Activated CD8-positive, alpha-beta memory T cell treated with anti-CD3 and anti-CD28 coated beads for 1 hour (primary cell): ENCODE data around the gene BCL3.
"Not testable (repeated sequence)": the region's sequence is repeated elsewhere in the genome, so short reads cannot be mapped to it uniquely, and the experiment has no call there.

Experiments used
- DNase-seq, 2 donors: peaks; one replicate each; pipeline ENCODE4 v3.0.0-alpha.2; 2020; ENCODE audit warnings: low read depth in 1 of 2; ENCODE audit errors: extremely low read depth in 1 of 2

The BCL3 gene

DNA sequence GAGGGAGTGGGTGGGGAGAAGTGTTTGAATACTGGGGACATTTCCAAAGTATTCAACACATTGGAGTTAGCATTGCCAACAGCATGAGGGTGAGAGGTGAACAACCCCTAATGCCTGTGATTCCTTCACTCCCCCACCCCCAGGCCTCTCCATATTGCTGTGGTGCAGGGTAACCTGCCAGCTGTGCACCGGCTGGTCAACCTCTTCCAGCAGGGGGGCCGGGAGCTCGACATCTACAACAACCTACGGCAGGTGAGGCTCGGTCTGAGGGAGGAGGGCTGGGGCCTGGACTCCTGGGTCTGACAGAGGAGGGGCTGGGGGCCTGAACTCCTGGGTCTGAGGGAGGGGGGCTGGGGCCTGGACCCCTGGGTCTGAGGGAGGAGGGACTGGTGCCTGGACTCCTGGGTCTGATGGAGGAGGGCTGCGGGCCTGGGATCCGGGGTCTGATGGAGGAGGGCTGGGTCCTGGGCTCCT, 7.6 kb downstream of the BCL3 start:
- no peak for DNase-seq

DNA sequence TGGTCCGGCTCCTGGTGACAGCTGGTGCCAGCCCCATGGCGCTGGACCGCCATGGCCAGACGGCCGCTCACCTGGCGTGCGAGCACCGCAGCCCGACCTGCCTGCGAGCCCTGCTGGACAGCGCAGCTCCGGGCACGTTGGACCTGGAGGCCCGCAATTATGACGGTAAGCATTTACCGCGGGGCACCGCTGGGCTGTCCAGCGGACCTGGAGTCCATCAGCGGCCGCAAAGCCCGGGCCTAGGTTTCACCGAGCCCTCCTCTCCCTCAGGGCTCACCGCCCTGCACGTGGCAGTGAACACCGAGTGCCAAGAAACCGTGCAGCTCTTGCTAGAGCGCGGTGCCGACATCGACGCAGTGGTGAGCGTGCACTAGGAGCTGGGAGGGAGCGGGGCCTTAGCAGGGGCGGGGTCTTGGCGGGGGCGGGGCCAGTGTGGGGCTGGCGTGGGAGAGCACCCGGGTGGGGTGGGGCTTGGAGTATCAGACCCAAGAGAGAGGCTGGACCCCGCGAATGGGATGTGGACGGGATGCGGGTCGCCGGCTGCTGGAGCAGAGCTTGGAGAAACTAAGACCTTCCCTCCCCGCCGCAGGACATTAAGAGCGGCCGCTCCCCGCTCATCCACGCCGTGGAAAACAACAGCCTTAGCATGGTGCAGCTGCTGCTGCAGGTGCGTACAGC, 8.7 kb downstream of the BCL3 start:
- DNase-seq = no peak

DNA sequence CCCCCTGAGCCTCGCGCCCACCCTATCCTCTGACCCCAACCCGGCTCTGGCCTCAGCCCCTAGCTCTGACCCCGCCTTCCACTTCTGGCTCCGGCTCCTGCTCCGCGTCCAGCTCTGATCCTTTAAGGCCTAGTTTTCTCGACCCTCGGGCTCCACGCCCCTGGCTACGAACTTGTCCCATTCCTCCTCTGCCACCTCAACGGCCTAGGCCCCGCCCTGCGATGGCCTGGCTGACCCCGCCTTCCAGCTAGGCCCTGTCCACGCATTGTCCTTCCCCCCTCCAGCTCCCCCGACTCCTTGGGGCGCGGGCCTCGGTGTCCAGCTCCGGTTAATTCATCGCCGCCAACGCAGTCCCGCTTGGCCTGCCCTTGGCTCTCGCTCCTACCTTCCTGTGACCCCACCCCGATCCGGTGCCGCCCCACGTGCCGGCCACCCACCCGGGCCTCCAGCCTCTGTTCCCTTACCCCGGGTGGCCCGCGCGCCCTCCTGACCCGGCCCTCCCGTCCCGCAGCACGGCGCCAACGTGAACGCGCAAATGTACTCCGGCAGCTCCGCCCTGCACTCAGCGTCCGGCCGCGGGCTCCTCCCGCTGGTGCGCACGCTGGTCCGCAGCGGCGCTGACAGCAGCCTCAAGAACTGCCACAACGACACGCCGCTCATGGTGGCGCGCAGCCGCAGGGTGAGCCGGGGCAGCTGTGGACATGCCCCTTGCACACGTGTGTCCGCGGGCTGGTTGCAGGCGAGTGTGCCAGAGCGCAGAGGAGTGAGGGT, 9.4 kb downstream of the BCL3 start:
- DNase-seq = no peak

DNA sequence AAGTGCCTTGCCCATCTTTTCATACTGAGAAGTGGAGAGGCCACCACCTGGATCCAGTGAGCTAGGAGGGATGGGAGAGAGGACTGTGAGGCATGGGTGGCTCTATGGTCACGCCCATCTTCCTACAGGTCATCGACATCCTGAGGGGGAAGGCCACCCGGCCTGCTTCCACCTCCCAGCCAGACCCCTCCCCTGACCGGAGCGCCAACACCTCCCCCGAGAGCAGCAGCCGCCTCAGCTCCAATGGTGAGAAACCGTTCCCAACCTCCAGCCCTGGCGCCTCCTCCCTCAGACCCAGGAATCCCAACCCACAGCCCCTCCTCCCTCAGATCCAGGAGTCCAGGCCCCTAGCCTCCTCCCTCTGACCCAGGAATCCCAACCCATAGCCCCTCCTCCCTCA, 10.1 kb downstream of the BCL3 start:
- no peak for DNase-seq

DNA sequence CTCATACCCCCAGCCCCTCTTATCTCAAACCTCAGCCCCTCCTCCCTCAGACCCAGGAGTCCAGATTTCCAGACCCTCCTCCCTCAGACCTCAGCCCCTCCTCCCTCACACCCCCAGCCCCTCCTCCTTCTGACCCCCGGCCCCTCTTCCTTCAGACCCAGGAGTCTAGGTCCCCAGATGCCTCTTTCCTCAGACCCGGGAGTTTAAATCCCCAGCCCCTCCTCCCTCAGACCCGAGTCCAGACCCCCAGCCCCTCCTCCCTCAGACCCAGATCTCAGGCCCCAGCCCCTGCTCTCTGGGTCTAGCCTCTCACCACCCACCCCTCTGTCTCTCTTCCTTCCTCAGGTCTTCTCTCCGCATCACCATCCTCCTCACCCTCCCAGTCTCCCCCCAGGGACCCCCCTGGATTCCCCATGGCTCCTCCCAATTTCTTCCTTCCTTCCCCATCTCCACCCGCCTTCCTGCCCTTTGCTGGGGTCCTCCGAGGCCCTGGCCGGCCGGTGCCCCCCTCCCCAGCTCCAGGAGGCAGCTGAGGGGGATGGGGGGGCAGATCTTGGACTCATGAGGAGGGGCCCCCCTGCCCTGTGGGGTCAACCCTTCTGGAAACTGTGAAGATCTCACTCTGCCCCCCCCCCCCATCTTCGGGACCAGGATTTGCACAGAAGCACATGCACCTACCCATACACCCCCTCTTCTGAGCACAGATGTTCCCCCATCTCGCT, 10.7 kb downstream of the BCL3 start:
- DNase-seq = no peak

DNA sequence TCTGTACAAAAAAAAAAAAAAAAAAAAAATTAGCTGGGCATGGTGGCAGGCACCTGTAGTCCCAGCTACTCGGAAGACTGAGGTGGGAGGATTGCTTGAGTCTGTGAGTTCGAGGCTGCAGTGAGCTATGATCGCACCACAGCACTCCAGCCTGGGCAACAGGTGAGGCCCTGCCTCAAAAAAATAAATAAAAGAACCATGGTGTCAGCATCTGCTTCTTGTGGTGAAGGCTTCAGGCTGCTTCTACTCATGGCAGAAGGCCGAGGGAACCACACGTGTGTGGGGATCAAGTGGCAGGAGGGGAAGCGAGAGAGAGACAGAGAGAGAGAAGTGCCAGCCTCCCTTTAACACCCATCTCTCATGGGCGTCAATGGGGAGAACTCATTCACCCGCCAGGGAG, 13.5 kb downstream of the BCL3 start:
- no peak for DNase-seq

DNA sequence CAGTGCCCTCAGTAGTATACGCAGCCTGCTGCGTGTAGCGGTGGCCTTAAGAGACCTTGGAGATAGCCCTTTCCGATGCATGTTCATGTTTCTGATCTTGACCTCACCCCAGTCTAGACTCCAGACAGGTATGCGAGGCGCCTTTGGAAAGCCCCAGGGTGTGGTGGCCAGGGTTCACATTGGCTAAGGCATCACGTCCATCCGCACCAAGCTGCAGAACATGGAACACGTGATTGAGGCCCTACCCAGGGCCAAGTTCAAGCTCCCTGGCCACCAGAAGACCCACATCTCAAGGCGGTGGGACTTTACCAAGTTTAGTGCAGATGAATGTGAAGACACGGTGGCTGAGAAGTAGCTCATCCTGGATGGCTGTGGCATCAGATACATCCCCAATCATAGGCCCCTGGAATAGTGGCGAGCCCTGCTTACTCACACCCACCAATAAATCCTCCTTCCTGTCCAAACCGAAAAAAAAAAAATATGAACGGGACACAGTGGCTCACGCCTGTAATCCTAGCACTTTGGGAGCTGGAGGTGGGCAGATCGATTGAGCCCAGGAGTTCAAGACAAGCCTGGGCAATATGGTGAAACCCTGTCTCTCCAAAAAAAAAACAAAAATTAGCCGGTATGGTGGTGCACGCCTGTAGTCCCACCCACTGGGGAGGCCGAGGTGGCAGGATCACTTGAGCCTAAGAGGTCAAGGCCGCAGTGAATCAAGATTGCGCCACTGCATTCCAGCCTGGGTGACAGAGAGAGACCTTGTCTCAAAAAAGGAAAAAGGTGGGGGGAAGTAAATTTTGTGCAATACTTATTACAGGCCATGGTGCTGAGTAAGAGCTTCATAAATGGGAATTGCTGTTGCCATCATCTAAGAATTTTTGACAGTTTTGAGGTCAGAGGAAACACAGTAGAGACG, 16.8 kb downstream of the BCL3 start:
- DNase-seq = no peak

DNA sequence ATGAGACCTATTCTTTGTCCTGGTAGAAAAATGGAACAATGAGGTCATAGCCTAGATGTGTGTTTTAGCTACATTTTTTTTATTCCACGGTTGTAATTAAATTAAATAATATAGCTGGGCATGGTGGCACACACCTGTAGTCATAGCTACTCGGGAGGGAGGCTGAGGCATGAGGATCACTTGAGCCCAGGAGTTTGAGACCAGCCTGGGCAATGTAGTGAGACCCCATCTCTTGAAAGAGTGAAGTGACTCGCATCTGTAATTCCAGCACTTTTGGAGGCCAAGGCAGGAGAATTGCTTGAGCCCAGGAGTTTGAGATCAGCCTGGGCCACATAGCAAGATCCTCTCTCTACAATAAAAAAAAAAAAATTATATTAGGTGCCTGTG, 17.4 kb downstream of the BCL3 start:
- DNase-seq = no peak

DNA sequence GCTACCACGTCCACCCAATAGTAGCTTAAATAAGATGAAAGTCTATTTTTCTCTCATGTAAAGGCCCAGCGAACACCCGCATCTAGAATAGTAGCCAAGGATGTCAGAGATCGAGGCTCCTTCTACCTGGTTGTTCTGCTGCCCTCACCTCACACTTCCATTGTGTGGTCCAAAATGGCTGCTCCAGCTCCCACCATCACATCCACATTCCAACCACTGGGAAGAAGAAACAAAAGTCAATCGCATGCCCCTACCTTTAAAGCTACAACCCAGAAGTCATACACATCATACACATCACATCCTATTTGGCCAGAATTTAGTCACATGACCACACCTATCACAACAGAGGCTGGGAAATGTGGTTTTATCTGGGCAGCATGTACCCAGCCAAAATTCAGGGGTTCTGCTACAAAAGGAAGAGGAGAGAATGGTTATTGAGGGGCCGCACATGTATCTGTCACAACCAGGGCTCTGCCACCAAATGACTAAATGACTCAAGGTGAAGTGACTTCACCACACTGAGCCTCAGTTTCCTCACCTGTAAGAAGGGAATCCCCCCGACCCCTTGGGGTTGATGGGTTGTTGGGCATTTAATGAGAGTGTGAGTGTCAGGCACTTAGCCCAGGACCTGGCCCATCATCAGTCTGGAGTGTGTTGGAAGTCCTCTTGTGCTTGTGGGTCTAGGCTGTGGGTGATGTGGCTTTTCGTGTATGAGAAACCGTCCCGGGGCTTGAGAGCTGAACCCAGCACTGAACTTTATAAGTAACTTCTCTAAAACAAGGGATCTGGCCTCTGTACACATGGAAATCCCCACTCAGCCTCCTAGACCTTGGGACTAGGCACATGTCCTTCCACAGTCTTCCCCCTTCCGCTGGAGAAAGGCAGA, 19.0 kb downstream of the BCL3 start:
- DNase-seq = no peak

DNA sequence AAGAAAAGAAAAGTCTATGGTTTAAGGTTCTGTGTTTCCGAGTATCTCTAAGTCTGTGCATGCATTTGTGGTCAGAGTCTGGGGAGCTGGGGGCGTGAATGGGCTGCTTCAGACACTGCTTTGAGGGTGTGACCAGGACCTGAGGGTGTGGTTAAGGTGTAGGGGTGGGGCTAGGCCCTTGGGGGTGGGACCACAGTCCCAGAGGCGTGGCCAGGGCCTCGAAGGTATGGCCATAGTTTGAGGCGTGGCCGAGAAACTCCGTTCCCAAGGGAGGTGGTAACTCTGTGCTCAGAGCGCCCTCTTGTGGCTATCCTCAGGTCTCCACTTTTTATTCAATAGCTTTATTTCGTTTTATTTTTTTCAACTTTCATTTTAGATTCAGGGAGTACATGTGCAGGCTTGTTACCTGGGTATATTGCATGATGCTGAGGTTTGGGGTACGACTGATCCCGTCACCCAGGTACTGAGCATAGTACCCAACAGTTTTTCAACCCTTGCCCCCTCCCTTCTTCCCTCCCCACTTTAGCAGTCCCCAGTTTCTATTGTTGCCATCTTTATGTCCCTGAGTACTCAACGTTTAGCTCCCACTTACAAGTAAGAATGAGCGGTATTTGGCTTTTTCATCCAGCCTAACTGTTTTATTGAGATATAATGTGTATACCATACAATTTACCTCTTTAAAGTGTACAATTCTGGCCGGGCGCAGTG, 22.2 kb downstream of the BCL3 start:
- DNase-seq = peak; percentile 94 to 98

DNA sequence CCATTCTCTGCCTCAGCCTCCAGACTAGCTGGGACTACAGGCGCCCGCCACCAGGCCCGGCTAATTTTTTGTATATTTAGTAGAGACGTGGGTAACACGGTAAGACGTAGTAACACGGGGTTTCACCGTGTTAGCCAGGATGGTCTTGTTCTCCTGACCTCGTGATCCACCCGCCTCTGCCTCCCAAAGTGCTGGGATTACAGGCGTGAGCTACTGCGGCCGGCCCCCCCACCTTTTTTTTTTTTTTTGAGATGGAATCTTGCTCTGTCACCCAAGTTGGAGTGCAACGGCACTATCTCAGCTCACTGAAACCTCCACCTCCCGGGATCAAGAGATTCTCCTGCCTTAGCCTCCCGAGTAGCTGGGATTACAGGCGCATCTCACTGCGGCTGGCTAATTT, 23.6 kb downstream of the BCL3 start:
- not testable (repeated sequence) for DNase-seq

DNA sequence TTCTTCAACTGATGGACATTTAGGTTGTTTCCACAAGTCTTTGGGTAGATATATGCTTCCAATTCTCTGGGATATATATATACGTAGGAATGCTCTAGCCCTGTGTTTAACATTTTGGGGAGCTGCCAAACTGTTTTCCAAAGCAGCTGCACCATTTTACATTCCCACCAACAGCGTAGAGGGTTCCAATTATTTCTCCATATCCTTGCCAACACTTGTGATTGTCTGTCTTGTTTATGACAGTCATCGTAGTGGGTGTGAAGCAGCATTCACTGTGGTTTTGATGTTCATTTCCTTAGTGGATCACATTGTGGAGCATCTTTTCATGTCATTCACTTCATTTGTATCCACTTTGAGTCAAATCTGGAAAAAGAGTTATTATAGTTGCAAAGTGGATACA, 24.5 kb downstream of the BCL3 start:
- no peak for DNase-seq

DNA sequence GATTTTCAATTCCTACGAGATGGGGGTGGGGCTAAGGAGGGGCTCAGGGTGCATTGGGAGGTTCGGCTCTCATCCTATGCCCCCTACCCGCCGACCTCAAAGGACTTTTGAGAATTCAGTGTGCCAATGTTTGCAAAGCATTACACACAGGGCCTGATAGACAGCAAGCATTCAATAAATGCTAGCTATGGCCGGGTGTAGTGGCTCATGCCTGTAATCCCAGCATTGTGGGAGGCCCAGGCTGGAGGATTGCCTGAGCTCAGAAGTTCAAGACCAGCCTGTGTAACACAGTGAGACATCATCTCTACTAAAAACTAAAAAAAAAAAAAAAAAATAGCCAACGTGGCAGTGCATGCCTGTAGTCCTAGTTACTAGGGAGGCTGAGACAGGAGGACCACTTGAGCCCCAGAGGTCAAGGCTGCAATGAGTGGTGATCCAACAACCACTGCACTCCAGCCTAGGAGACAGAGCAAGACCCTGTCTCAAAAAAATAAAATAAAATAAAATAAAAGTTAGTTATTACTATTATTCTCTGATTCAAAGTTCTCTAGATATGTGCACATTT, 27.2 kb downstream of the BCL3 start:
- no peak for DNase-seq

DNA sequence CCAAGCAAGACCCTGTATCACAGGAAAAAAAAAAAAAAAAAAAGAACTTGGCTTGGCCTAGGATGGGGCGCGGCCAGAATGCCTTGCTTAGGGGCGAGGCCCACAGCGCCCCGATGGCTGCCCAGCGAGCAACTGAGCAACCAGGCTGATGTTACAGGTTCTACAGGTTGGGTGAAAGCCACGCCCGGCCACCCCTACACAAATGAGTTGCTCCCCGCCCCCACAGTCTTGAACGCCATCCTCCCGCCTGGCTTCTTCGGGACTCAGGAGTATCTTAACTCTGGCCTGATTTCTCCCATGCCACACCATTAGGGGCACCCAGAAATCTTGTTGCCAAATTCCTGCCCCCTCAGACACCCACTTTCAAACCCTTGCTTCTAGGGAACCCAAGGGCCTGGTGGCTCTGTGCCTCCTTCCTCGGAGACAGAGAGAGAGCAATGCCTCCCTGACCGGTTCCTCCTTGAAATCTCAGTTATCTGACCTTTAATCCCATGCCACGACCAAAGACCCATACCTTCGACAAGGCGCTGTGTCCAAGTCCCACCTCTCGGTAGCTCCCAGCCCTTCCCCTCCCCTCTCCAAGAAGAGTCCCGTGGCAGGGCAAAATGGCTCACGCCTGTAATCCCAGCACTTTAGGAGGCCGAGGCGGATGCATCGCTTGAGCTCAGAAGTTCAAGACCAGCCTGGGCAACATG, 28.0 kb downstream of the BCL3 start:
- DNase-seq = no peak

DNA sequence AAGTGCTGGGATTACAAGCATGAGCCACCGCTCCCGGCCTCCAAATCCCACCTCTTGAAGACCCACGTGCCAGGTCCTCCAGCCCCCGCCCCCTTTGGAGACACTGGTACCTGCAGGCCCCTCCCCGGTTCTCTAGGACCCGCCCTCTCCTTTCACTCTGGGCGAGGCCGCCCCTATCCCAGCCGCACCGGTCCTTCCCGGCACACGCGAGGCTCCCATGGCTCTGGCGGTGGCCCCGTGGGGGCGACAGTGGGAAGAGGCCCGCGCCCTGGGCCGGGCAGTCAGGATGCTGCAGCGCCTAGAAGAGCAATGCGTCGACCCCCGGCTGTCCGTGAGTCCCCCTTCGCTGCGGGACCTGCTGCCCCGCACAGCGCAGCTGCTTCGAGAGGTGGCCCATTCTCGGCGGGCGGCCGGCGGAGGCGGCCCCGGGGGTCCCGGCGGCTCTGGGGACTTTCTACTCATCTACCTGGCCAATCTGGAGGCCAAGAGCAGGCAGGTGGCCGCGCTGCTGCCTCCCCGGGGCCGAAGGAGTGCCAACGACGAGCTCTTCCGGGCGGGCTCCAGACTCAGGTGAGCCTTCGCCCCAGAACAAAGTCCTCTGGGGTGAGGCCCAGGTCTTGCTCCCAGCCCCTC, 29.3 kb downstream of the BCL3 start, which contains the start of gene CBLC:
Gene CBLC (plus strand): TSS at position 176 of the 633 bp plus-strand sequence. CDS start 42 bp downstream, at position 218.
- no peak for DNase-seq

DNA sequence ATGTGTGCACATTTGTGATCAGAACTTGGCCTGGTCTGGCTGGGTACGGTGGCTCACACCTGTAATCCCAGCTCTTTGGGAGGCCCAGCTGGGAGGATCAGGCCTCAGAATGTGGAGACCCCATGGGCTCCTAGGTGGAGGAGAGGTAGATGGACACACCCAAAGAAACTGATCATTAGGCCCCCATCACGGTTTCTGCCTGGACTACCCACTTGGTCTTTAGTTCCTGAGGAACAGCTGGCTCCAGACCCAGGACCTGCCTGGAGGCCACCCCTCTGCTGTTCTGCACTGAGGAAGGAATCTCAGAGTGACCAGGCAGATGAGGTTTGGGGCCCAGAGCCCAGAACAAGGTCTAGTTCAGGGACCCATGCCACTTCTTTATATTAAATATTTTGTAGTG, 30.6 kb downstream of the BCL3 start:
- no peak for DNase-seq

DNA sequence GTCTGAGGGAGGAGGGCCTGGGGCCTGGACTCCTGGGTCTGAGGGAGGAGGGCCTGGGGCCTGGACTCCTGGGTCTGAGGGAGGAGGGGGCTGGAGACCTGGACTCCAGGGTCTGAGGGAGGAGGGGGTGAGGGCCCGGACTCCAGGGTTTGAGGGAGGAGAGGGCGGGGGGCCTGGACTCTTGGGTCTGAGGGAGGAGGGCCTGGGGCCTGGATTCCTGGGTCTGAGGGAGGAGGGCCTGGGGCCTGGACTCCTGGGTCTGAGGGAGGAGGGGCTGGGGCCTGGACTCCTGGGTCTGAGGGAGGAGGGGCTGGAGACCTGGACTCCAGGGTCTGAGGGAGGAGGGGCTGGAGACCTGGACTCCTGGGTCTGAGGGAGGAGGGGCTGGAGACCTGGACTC, 33.2 kb downstream of the BCL3 start:
- DNase-seq = not testable (repeated sequence)

DNA sequence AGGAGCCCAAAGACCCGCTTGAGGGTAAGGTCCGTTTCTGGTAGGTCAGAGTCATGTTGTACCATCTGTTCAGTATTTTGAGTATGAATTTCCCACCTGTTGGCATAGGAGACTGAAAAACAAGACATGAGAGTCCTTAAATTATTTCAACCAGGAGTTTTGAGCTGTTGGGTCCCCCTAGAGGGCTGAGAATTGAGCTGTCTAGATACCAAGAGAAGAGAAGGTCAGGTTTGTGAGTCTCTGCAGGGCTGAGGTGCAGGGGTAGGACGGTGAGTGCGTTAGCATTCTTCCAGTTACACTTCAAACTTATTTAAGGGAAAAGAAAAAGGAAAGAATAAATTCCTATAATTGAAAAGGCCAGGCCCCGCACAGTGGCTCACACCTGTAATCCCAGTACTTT, 34.2 kb downstream of the BCL3 start:
- DNase-seq = no peak
